Measurements from ENCODE around the gene ACOT9. TPM values are rescaled to one million over a fixed set of nuclear protein-coding genes. Genes with fewer than 3 reads are reported as not detected.

The ACOT9 gene
- total RNA-seq, 4 donors from 2014 or later, result 12.3 to 21.9 (median 20.6) TPM

DNA sequence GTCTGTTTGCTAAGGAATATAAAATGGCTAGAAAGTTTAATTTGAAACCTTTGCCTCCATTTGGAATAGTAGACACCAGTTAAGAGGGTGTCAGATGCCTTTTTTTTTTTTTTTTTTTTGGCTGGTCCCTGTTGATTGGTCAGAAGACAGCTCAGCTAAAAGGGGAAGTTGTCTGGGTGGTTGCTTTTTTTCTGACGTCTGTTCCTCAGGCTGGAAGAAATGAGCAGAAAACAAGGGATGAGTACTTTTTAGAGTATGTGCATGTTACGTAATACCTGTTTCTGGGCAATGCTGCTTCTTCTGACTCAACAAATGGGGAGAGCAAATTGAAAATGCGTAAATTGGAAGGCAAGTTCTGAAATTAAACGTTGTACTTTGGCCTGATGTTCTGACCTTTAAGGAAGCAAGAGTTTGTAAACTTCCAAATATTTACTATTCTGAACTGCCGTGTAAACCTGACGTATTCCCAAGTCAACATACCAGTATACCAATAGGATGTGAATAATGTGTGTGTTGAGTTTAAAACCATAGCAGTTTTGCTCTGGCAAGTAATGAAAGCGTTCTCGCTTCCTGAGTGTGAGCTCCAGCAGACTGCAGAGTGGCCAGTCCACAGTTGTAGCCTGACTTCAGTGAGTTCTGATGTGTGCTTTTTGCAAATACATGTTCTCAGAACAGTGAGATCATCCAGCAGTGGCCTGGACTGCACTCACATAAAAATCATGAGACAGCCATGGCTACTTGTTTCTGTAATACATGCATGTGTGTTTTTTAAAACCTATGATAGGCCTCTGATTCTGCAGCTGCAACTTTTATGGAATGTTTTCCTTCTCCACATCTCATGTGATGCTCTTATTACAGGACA is 41.6 kb upstream of the ACOT9 start:
- DNase-seq (no peak), ATAC-seq (no peak)
- H3K4me1 ChIP-seq, result peaks cover 0 to 16% of the 10 kb centered on the region in 2 donors
- intact Hi-C loops (cut with DNase I; ENCODE audit: low total_unique reads) (loop anchor here (10.0 kb wide), 2 partner anchors 90 to 120 kb away; partner anchors contain the start of gene PRDX4), in situ Hi-C loops (cut with MboI; ENCODE audit: low sequenced_read_pairs in 4 of 4) (loop anchor here (5.0 to 10.0 kb wide), 3 partner anchors 118 to 270 kb away; partner anchors contain the start of genes APOO (in 3 of the 4), CXorf58 (in 3 of the 4) and EIF2S3 (in 1 of the 4))
- no peak for TF ChIP-seq POLR2A (IDR thresholded peaks at IDR 0.05)
- TF ChIP-seq, protein P1, sequence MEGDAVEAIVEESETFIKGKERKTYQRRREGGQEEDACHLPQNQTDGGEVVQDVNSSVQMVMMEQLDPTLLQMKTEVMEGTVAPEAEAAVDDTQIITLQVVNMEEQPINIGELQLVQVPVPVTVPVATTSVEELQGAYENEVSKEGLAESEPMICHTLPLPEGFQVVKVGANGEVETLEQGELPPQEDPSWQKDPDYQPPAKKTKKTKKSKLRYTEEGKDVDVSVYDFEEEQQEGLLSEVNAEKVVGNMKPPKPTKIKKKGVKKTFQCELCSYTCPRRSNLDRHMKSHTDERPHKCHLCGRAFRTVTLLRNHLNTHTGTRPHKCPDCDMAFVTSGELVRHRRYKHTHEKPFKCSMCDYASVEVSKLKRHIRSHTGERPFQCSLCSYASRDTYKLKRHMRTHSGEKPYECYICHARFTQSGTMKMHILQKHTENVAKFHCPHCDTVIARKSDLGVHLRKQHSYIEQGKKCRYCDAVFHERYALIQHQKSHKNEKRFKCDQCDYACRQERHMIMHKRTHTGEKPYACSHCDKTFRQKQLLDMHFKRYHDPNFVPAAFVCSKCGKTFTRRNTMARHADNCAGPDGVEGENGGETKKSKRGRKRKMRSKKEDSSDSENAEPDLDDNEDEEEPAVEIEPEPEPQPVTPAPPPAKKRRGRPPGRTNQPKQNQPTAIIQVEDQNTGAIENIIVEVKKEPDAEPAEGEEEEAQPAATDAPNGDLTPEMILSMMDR (IDR thresholded peaks at IDR 0.05 in 4 of 5, conservative IDR thresholded peaks at IDR 0.05 in 1 of 5), result no peak
- peak overlapping the region; percentile 65 to 85 (median 70) for H3K4me3 ChIP-seq
- H3K36me3 ChIP-seq, result no peaks in the 10 kb centered on the region
- H3K27ac ChIP-seq, result peak overlapping the region; percentile 94 to 96 (median 94)
- no peaks in the 10 kb centered on the region for H3K9me3 ChIP-seq
- H3K27me3 ChIP-seq, result no peaks in the 10 kb centered on the region

DNA sequence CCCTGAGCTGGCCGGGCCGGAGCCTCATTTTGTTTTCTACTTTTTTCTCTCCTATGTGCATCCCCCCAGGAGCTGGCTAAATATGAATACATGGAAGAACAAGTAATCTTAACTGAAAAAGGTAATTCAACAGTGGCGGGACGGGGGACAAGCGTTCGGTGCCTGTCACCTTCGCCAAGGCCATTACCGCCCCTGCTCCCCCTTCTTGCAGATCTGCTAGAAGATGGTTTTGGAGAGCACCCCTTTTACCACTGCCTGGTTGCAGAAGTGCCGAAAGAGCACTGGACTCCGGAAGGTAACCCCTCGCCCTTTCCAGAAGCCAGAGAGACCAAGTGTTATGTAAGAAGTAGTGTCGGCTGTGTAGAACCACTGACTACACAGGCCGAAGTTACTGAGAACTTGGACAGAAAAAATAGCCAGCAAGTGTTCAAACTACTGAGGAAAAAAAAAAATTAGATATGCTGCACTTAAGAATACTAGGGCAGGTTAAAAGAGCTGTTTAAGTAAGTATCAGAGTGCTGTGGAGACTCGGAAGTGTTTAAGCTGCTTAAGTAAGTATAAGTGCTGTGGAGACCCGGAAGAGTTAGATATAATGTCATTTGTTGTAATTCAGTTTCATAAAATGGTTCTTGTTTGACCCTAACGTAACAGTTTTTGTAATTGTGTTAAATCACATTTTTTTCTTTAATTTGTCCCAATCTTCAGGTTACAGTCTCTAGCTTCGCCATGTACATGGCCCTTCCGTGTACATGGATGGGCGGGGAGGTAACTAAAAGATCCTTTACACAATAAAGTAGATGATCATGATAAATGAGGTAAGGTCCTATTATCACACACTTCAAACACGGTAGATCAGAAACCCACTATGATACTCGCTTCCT is 40.8 kb upstream of the ACOT9 start:
- in situ Hi-C loops (cut with MboI; ENCODE audit: low sequenced_read_pairs in 4 of 4), result loop anchor here (5.0 to 10.0 kb wide), 3 partner anchors 118 to 271 kb away; partner anchors contain the start of genes APOO (in 3 of the 4), CXorf58 (in 3 of the 4) and EIF2S3 (in 1 of the 4)
- no peak for ATAC-seq
- Histone ChIP-seq H3K36me3 (no peaks in the 10 kb centered on the region), H3K27ac (peak overlapping the region; percentile 94 to 96 (median 94)), H3K27me3 (no peaks in the 10 kb centered on the region), H3K9me3 (no peaks in the 10 kb centered on the region), H3K4me1 (peaks cover 0 to 16% of the 10 kb centered on the region in 2 donors), H3K4me3 (peak overlapping the region; percentile 65 to 85 (median 70))
- intact Hi-C loops (cut with DNase I; ENCODE audit: low total_unique reads), result loop anchor here (1.0 to 10.0 kb wide), 3 partner anchors 41 to 119 kb away; partner anchors contain the start of genes ACOT9 and PRDX4
- no peak for TF ChIP-seq POLR2A (IDR thresholded peaks at IDR 0.05)
- TF ChIP-seq, protein P1 (IDR thresholded peaks at IDR 0.05 in 4 of 5, conservative IDR thresholded peaks at IDR 0.05 in 1 of 5), result no peak
- DNase-seq, result no peak

DNA sequence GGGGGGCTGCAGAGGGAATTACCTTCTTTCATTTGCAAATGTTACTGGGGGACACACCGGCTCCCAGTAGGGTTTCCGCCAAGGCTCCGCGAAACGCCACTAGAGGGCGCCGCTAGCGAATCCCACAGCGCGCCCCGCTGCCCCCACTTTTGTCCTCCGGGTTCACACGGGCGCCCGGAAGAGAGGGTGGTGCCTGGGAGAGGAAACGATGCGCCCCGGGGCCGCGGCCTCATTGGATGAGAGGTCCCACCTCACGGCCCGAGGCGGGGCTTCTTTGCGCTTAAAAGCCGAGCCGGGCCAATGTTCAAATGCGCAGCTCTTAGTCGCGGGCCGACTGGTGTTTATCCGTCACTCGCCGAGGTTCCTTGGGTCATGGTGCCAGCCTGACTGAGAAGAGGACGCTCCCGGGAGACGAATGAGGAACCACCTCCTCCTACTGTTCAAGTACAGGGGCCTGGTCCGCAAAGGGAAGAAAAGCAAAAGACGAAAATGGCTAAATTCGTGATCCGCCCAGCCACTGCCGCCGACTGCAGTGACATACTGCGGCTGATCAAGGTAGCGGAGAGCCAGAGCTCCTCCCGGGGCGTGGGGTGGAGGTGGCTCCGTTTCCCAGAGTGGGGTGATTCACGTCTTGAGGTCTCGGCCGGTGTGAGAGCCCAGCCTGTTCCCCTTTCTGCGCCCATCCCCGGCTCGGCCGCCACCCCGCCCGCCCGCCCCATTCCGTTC is 40.0 kb upstream of the ACOT9 start, which contains the start of gene SAT1:
Gene SAT1, plus strand, starts transcription at position 311 of the 726 bp plus-strand sequence. Its CDS starts 179 bp downstream, at position 490.
- peak; percentile 91 to 94 for DNase-seq
- TF ChIP-seq, protein P1 (IDR thresholded peaks at IDR 0.05 in 4 of 5, conservative IDR thresholded peaks at IDR 0.05 in 1 of 5), result peak; percentile 69 to 85 (median 83)
- TF ChIP-seq POLR2A (IDR thresholded peaks at IDR 0.05), result peak; percentile 92 to 96
- H3K27me3 ChIP-seq, result no peaks in the 10 kb centered on the region
- in situ Hi-C loops (cut with MboI; ENCODE audit: low sequenced_read_pairs in 4 of 4), result loop anchor here (5.0 to 10.0 kb wide), 3 partner anchors 119 to 272 kb away; partner anchors contain the start of genes APOO (in 3 of the 4), CXorf58 (in 3 of the 4) and EIF2S3 (in 1 of the 4)
- peaks cover 0 to 16% of the 10 kb centered on the region in 2 donors for H3K4me1 ChIP-seq
- H3K36me3 ChIP-seq, result no peaks in the 10 kb centered on the region
- H3K4me3 ChIP-seq, result peak within 1 kb of the TSS; percentile 65 to 85 (median 70)
- no peaks in the 10 kb centered on the region for H3K9me3 ChIP-seq
- intact Hi-C loops (cut with DNase I; ENCODE audit: low total_unique reads), result loop anchor here (1.0 to 10.0 kb wide), 4 partner anchors 40 to 119 kb away; partner anchors contain the start of genes ACOT9 and PRDX4
- ATAC-seq, result peak; percentile 87 to 90
- H3K27ac ChIP-seq, result peak within 1 kb of the TSS; percentile 94 to 96 (median 94)
